HepG2 (cell line): ENCODE data around the gene CHN1. TPM values are rescaled to one million over a fixed set of nuclear protein-coding genes. Genes with fewer than 3 reads are reported as not detected.

ENCODE experiments used
- ATAC-seq: fragments of 200-7000 bp; cut with Tn5 transposase; 3 replicates; pipeline ENCODE4 v1.9.1; 2020; ENCODE audit warnings: mild to moderate bottlenecking, moderate library complexity
- BruUV-seq: library from RNA; stranded (reverse); fragments of 400-500 nt; replicated peaks from 2 replicates; lab custom pipeline; 2021; lab: Mats Ljungman, UMichigan
- CTCF ChIA-PET: fragments of 300-600 bp; formaldehyde crosslinking; extraction: SDS; loops from one replicate; lab custom pipeline; 2021; ENCODE audit warnings: low total read pairs, inconsistent platforms, low intra/inter-chr PET ratio; lab: Yijun Ruan, JAX
- POLR2A ChIA-PET: fragments of 350-600 bp; sonication (Branson Sonifier 250); formaldehyde crosslinking; loops from one replicate; lab custom pipeline; 2020; ENCODE audit warnings: antibody characterized with exemption, inconsistent platforms; lab: Yijun Ruan, JAX
- DNase-seq: peaks from one replicate; pipeline ENCODE4 v3.0.0-alpha.2; 2015; ENCODE audit warnings: low spot score
- FAIRE-seq: peaks from 3 replicates; lab custom pipeline; 2011; peaks lifted over from hg19 to GRCh38; lab: Jason Lieb, UNC
- H2AFZ ChIP-seq: one replicate; pipeline ENCODE4 v1.6.1; 2011; ENCODE audit warnings: low read length, inconsistent platforms
- H3K27ac ChIP-seq: fragments of 300-600 bp; 3 replicates; pipeline ENCODE4 v1.8.0; 2011; ENCODE audit warnings: mixed run types, mild to moderate bottlenecking, mixed read lengths, low read length, inconsistent platforms; ENCODE audit not compliant: insufficient read depth; ENCODE audit errors: extremely low read length
- H3K27me3 ChIP-seq, 2 experiments: fragments of 200-600 bp in 1 of 2; 2 replicates in 1 of 2; 3 replicates in 1 of 2; pipeline versions ENCODE4 v1.6.0 to v1.8.0; 2011; ENCODE audit warnings: low read length in 2 of 2, mild to moderate bottlenecking in 2 of 2, moderate library complexity in 2 of 2, inconsistent platforms in 1 of 2; ENCODE audit not compliant: insufficient read depth in 2 of 2, control insufficient read depth in 1 of 2
- H3K36me3 ChIP-seq, 2 experiments: fragments of 200-600 bp in 1 of 2; replicated peaks in 1 of 2; 2 replicates in 1 of 2; 3 replicates in 1 of 2; pipeline versions ENCODE4 v1.5.1 to v1.8.0; 2011; ENCODE audit warnings: low read length in 2 of 2, inconsistent platforms in 1 of 2; ENCODE audit not compliant: insufficient read depth in 2 of 2, control insufficient read depth in 1 of 2
- H3K4me1 ChIP-seq: 2 replicates; pipeline ENCODE4 v1.5.1; 2012; ENCODE audit warnings: low read length, inconsistent platforms; ENCODE audit not compliant: insufficient read depth
- H3K4me2 ChIP-seq: 2 replicates; pipeline ENCODE4 v1.6.0; 2011; ENCODE audit warnings: low read depth, low read length, inconsistent platforms
- H3K4me3 ChIP-seq, 3 experiments: fragments of 200-600 bp in 1 of 3; sonication (generic), shearing (Covaris generic) in 1 of 3; replicated peaks in 1 of 3; 2 replicates each; pipeline ENCODE4 v1.5.1; 2011 to 2016; ENCODE audit warnings: low read length in 3 of 3, inconsistent platforms in 2 of 3, low read depth in 2 of 3, mild to moderate bottlenecking in 2 of 3, control low read depth in 1 of 3, mixed read lengths in 1 of 3; ENCODE audit not compliant: insufficient read depth in 1 of 3
- H3K79me2 ChIP-seq: one replicate; pipeline ENCODE4 v1.6.1; 2011; ENCODE audit warnings: low read length, inconsistent platforms; ENCODE audit not compliant: insufficient read depth
- H3K9ac ChIP-seq: 2 replicates; pipeline ENCODE4 v1.6.0; 2011; ENCODE audit warnings: mild to moderate bottlenecking, low read depth, low read length, inconsistent platforms; ENCODE audit not compliant: insufficient read depth
- H3K9me3 ChIP-seq: 2 replicates; pipeline ENCODE4 v1.5.1; 2012; ENCODE audit warnings: mild to moderate bottlenecking, low read length
- H4K20me1 ChIP-seq: 2 replicates; pipeline ENCODE4 v1.6.0; 2011; ENCODE audit warnings: inconsistent platforms, mild to moderate bottlenecking, low read length, moderate library complexity; ENCODE audit not compliant: insufficient read depth
- SNRNP70 ChIP-seq: fragments of 200-400 bp; formaldehyde crosslinking; IDR thresholded peaks from 2 replicates; pipeline ENCODE4 v1.6.1; 2017; ENCODE audit warnings: mild to moderate bottlenecking, low read depth, low read length, moderate library complexity
- ZNF30 ChIP-seq: sonication (generic); formaldehyde crosslinking; IDR thresholded peaks from 2 replicates; pipeline ENCODE4 v1.5.0; 2020; ENCODE audit warnings: mild to moderate bottlenecking, missing genetic modification reagents
- ZNF816 ChIP-seq: sonication (generic); formaldehyde crosslinking; IDR thresholded peaks from 2 replicates; pipeline ENCODE4 v1.8.0; 2022; ENCODE audit warnings: missing genetic modification reagents, mild to moderate bottlenecking, borderline replicate concordance
- WGBS: methylation state at CpG from one replicate; pipeline ENCODE4 v1.1.6; 2017; ENCODE audit warnings: low lambda C conversion rate; 5-methylcytosine and 5-hydroxymethylcytosine counted together
- in situ Hi-C: cut with HindIII; loops from 2 replicates; pipeline ENCODE4 v1.10.0; 2017; ENCODE audit warnings: low pct_unique_long_range_greater_than_20kb; ENCODE audit not compliant: extremely low pct_ligation_motif_present
- intact Hi-C: fragments of 100-400 bp; cut with micrococcal nuclease; formaldehyde crosslinking; loops from one replicate; pipeline ENCODE4 v1.10.0; 2022; ENCODE audit not compliant: unreplicated experiment
- polyA plus RNA-seq, 8 experiments: library from polyadenylated mRNA; depleted of rRNA in 3 of 8; stranded (reverse) in 7 of 8; unstranded in 1 of 8; fragments of >200 nt; fragmentation: Illumina TruSeq in 4 of 8; extraction: Trizol in 4 of 8; gene quantifications; 2 replicates each; pipeline versions ENCODE4 v1.2.1 to v1.2.3, GENCODE V29; 2011 to 2016; ENCODE audit warnings: low read depth in 4 of 8, missing spikeins in 1 of 8, mixed read lengths in 1 of 8; ENCODE audit not compliant: insufficient read depth in 1 of 8
- total RNA-seq, 5 experiments: library from RNA; depleted of rRNA; stranded (reverse); fragments of >200 nt; fragmentation: Illumina TruSeq; extraction: Trizol; gene quantifications; 2 replicates each; pipeline ENCODE4 v1.2.3, GENCODE V29; 2016; ENCODE audit warnings: low read depth in 1 of 5
- TF ChIP-seq, protein P1 (sequence below): sonication (generic); formaldehyde crosslinking; IDR thresholded peaks from 2 replicates; pipeline ENCODE4 v1.4.0; 2020; ENCODE audit warnings: missing genetic modification reagents
- TF ChIP-seq, protein P2 (sequence below): IDR thresholded peaks from 2 replicates; pipeline ENCODE4 v1.6.1; 2016; ENCODE audit warnings: low read depth, missing genetic modification reagents, missing compliant biosample characterization
- TF ChIP-seq, protein P3 (sequence below): sonication (generic); formaldehyde crosslinking; IDR thresholded peaks from 2 replicates; pipeline ENCODE4 v1.4.0; 2020; ENCODE audit warnings: missing genetic modification reagents, low read depth, mild to moderate bottlenecking, borderline replicate concordance

CHN1 gene
- total and polyA plus RNA-seq, 2 of the 13 experiments (the other 11 are each of a cell fraction or from before 2014, with no cell fraction given), result 2.8 to 3.5 TPM

DNA sequence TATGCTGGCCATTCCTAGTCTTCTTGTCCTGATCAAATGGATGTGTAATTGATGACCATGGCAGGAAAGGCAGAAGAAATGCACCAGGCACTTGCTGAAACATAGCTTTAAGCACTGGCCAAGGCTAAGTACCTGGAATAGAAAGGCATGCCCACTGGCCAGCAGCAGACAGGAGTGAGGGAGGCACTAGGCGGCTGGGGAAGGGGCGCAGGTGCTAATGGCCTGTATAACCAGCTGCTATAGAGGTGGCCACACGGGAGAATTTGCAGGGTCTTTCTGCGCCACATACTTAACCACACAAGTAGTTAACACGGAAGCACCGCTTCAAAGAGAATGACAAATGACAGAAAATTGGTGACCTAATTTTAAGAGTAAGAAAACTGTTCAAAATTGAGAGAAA, 174.6 kb downstream of the CHN1 start:
- H3K27ac ChIP-seq, result no peak overlapping the region
- H3K9me3 ChIP-seq, result no peaks in the 10 kb centered on the region
- ATAC-seq, result no peak
- H3K4me3 ChIP-seq, result no peak overlapping the region
- TF ChIP-seq, protein P1, sequence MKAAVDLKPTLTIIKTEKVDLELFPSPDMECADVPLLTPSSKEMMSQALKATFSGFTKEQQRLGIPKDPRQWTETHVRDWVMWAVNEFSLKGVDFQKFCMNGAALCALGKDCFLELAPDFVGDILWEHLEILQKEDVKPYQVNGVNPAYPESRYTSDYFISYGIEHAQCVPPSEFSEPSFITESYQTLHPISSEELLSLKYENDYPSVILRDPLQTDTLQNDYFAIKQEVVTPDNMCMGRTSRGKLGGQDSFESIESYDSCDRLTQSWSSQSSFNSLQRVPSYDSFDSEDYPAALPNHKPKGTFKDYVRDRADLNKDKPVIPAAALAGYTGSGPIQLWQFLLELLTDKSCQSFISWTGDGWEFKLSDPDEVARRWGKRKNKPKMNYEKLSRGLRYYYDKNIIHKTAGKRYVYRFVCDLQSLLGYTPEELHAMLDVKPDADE, result no peak
- TF ChIP-seq ZNF30 (CRISPR knock-in tag) (no peak), ZNF816 (no peak), SNRNP70 (no peak)
- TF ChIP-seq, protein P2, sequence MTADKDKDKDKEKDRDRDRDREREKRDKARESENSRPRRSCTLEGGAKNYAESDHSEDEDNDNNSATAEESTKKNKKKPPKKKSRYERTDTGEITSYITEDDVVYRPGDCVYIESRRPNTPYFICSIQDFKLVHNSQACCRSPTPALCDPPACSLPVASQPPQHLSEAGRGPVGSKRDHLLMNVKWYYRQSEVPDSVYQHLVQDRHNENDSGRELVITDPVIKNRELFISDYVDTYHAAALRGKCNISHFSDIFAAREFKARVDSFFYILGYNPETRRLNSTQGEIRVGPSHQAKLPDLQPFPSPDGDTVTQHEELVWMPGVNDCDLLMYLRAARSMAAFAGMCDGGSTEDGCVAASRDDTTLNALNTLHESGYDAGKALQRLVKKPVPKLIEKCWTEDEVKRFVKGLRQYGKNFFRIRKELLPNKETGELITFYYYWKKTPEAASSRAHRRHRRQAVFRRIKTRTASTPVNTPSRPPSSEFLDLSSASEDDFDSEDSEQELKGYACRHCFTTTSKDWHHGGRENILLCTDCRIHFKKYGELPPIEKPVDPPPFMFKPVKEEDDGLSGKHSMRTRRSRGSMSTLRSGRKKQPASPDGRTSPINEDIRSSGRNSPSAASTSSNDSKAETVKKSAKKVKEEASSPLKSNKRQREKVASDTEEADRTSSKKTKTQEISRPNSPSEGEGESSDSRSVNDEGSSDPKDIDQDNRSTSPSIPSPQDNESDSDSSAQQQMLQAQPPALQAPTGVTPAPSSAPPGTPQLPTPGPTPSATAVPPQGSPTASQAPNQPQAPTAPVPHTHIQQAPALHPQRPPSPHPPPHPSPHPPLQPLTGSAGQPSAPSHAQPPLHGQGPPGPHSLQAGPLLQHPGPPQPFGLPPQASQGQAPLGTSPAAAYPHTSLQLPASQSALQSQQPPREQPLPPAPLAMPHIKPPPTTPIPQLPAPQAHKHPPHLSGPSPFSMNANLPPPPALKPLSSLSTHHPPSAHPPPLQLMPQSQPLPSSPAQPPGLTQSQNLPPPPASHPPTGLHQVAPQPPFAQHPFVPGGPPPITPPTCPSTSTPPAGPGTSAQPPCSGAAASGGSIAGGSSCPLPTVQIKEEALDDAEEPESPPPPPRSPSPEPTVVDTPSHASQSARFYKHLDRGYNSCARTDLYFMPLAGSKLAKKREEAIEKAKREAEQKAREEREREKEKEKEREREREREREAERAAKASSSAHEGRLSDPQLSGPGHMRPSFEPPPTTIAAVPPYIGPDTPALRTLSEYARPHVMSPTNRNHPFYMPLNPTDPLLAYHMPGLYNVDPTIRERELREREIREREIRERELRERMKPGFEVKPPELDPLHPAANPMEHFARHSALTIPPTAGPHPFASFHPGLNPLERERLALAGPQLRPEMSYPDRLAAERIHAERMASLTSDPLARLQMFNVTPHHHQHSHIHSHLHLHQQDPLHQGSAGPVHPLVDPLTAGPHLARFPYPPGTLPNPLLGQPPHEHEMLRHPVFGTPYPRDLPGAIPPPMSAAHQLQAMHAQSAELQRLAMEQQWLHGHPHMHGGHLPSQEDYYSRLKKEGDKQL (CRISPR knock-in tag), result no peak
- TF ChIP-seq, protein P3, sequence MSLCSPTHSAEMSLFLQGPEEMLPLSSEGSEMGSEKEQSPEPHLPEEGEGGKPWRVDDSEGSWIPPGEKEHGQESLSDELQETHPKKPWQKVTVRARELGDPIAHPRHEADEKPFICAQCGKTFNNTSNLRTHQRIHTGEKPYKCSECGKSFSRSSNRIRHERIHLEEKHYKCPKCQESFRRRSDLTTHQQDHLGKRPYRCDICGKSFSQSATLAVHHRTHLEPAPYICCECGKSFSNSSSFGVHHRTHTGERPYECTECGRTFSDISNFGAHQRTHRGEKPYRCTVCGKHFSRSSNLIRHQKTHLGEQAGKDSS (CRISPR knock-in tag), result no peak
- no TSS peak for BruUV-seq
- DNase-seq, result no peak
- H4K20me1 ChIP-seq, result no peaks in the 10 kb centered on the region
- no peak for FAIRE-seq
- H3K9ac ChIP-seq, result no peak overlapping the region
- no peaks in the 10 kb centered on the region for H3K79me2 ChIP-seq
- WGBS, result 33% methylated on average over 6 of the region's 6 CpGs
- ChIA-PET CTCF (no interaction called here), POLR2A (no interaction called here)
- H3K27me3 ChIP-seq, result peaks cover 0 to 3% of the 10 kb centered on the region in 2 experiments; a peak in 1 of 5 replicates
- intact Hi-C loops (no loop called here), in situ Hi-C loops (no loop called here)
- no peaks in the 10 kb centered on the region for H3K4me1 ChIP-seq
- H3K4me2 ChIP-seq, result no peak overlapping the region
- H3K36me3 ChIP-seq, result no peaks in the 10 kb centered on the region
- no peak overlapping the region for H2AFZ ChIP-seq
